ENCODE measurements around the gene SNED1.
A peak's percentile ranks its signal among the peaks of the same experiment; 100 is the strongest.

Gene SNED1

GRCh38 chr2:241095594-241096290 is 97.3 kb downstream of the SNED1 start:
- H3K36me3 ChIP-seq (ENCODE audit: insufficient read depth, low read length): peaks cover 20% of the 10 kb centered on the region; the same call in 1 of the 2 replicates
- peaks cover 26% of the 10 kb centered on the region for H3K79me2 ChIP-seq (ENCODE audit: insufficient read depth, low read length)
- peak overlapping the region; percentile 62 for H3K4me2 ChIP-seq (ENCODE audit: low read depth, low read length, poor library complexity, severe bottlenecking)
- H3K9me3 ChIP-seq (ENCODE audit: insufficient read depth, low read depth, low read length): no peaks in the 10 kb centered on the region
- no peaks in the 10 kb centered on the region for H3K27me3 ChIP-seq (ENCODE audit: insufficient read depth, low read length, poor library complexity, severe bottlenecking)
- H4K20me1 ChIP-seq (ENCODE audit: insufficient read depth, low read length, poor library complexity, severe bottlenecking): peaks cover 8% of the 10 kb centered on the region
- TF ChIP-seq EZH2phosphoT487 (IDR thresholded peaks at IDR 0.05; ENCODE audit: borderline replicate concordance) (no peak), CTCF (conservative IDR thresholded peaks at IDR 0.05; ENCODE audit: low read length) (no peak)
- no peaks in the 10 kb centered on the region for H3F3A ChIP-seq (ENCODE audit: low read depth)
- peaks cover 10% of the 10 kb centered on the region for H3K4me1 ChIP-seq (ENCODE audit: insufficient read depth, low read length, poor library complexity, severe bottlenecking)
- peak overlapping the region; percentile 16 for H3K4me3 ChIP-seq (ENCODE audit: low read length, poor library complexity, severe bottlenecking)
- H3K9me2 ChIP-seq (replicated peaks; ENCODE audit: low read depth, low read length): no peaks in the 10 kb centered on the region
- no peak overlapping the region for H3K9ac ChIP-seq (ENCODE audit: low read depth, low read length, poor library complexity, severe bottlenecking)
- H2AFZ ChIP-seq (ENCODE audit: low read length): no peak overlapping the region

- Histone ChIP-seq H3K9me3 (ENCODE audit: insufficient read depth, low read depth, low read length) (no peaks in the 10 kb centered on the region), H3K79me2 (ENCODE audit: insufficient read depth, low read length) (peaks cover 39% of the 10 kb centered on the region), H3K27me3 (ENCODE audit: insufficient read depth, low read length, poor library complexity, severe bottlenecking) (no peaks in the 10 kb centered on the region), H3K36me3 (ENCODE audit: insufficient read depth, low read length) (peaks cover 20% of the 10 kb centered on the region; the same call in 1 of the 2 replicates), H2AFZ (ENCODE audit: low read length) (no peak overlapping the region), H3K9me2 (replicated peaks; ENCODE audit: low read depth, low read length) (no peaks in the 10 kb centered on the region), H3K9ac (ENCODE audit: low read depth, low read length, poor library complexity, severe bottlenecking) (no peak overlapping the region), H3K4me1 (ENCODE audit: insufficient read depth, low read length, poor library complexity, severe bottlenecking) (peaks cover 18% of the 10 kb centered on the region), H3K4me2 (ENCODE audit: low read depth, low read length, poor library complexity, severe bottlenecking) (no peak overlapping the region), H3K4me3 (ENCODE audit: low read length, poor library complexity, severe bottlenecking) (no peak overlapping the region), H4K20me1 (ENCODE audit: insufficient read depth, low read length, poor library complexity, severe bottlenecking) (peaks cover 8% of the 10 kb centered on the region), H3F3A (ENCODE audit: low read depth) (no peaks in the 10 kb centered on the region)
- TF ChIP-seq CTCF (conservative IDR thresholded peaks at IDR 0.05; ENCODE audit: low read length) (no peak), EZH2phosphoT487 (IDR thresholded peaks at IDR 0.05; ENCODE audit: borderline replicate concordance) (no peak)
These were observed 98.6 kb downstream of the SNED1 start for GRCh38 chr2:241096979-241097378.

- Histone ChIP-seq H3K79me2 (ENCODE audit: insufficient read depth, low read length) (peaks cover 53% of the 10 kb centered on the region), H3K4me3 (ENCODE audit: low read length, poor library complexity, severe bottlenecking) (no peak overlapping the region), H3K9me2 (replicated peaks; ENCODE audit: low read depth, low read length) (no peaks in the 10 kb centered on the region), H3K27me3 (ENCODE audit: insufficient read depth, low read length, poor library complexity, severe bottlenecking) (no peaks in the 10 kb centered on the region), H3K9ac (ENCODE audit: low read depth, low read length, poor library complexity, severe bottlenecking) (no peak overlapping the region), H3K36me3 (ENCODE audit: insufficient read depth, low read length) (peaks cover 20% of the 10 kb centered on the region; the same call in 1 of the 2 replicates), H4K20me1 (ENCODE audit: insufficient read depth, low read length, poor library complexity, severe bottlenecking) (peaks cover 8% of the 10 kb centered on the region), H3K9me3 (ENCODE audit: insufficient read depth, low read depth, low read length) (no peaks in the 10 kb centered on the region), H3K4me1 (ENCODE audit: insufficient read depth, low read length, poor library complexity, severe bottlenecking) (peaks cover 30% of the 10 kb centered on the region), H3F3A (ENCODE audit: low read depth) (no peaks in the 10 kb centered on the region), H2AFZ (ENCODE audit: low read length) (no peak overlapping the region), H3K4me2 (ENCODE audit: low read depth, low read length, poor library complexity, severe bottlenecking) (peak overlapping the region; percentile 95)
- TF ChIP-seq CTCF (conservative IDR thresholded peaks at IDR 0.05; ENCODE audit: low read length) (no peak), EZH2phosphoT487 (IDR thresholded peaks at IDR 0.05; ENCODE audit: borderline replicate concordance) (no peak)
These were observed 100.8 kb downstream of the SNED1 start for GRCh38 chr2:241099246-241099645.

All from Loucy (cell line).